ENCODE results near the gene CCSER1. TPM values are rescaled to one million over a fixed set of nuclear protein-coding genes. Genes with fewer than 3 reads are reported as not detected.
"Not testable (repeated sequence)": the region's sequence is repeated elsewhere in the genome, so short reads cannot be mapped to it uniquely, and the experiment has no call there.

Gene CCSER1
- total RNA-seq, 1 experiment from 2014 or later, result 10.1 TPM

GRCh38 chr4:91094220-91094619, 967.0 kb downstream of the CCSER1 start:
- DNase-seq; H3K9me3 ChIP-seq (replicated peaks); H3K4me1 ChIP-seq; H3K27me3 ChIP-seq; H3K27ac ChIP-seq; H3K36me3 ChIP-seq; H3K4me3 ChIP-seq: not testable (repeated sequence)

- Histone ChIP-seq H3K27ac (no peak overlapping the region), H3K4me3 (no peak overlapping the region), H3K36me3 (no peaks in the 10 kb centered on the region), H3K9me3 (replicated peaks) (no peaks in the 10 kb centered on the region), H3K27me3 (no peaks in the 10 kb centered on the region), H3K4me1 (no peaks in the 10 kb centered on the region)
- no peak for DNase-seq
Measured at GRCh38 chr4:91099666-91100065, 972.5 kb downstream of the CCSER1 start.

GRCh38 chr4:91108751-91109150, 981.6 kb downstream of the CCSER1 start:
- no peak for DNase-seq
- no peak overlapping the region for H3K4me3 ChIP-seq
- H3K4me1 ChIP-seq, result no peaks in the 10 kb centered on the region
- H3K36me3 ChIP-seq, result no peaks in the 10 kb centered on the region
- no peaks in the 10 kb centered on the region for H3K27me3 ChIP-seq
- no peak overlapping the region for H3K27ac ChIP-seq
- H3K9me3 ChIP-seq (replicated peaks), result no peaks in the 10 kb centered on the region

- no peaks in the 10 kb centered on the region for H3K9me3 ChIP-seq (replicated peaks)
- no peaks in the 10 kb centered on the region for H3K27me3 ChIP-seq
- H3K4me1 ChIP-seq, result no peaks in the 10 kb centered on the region
- H3K27ac ChIP-seq, result no peak overlapping the region
- no peaks in the 10 kb centered on the region for H3K36me3 ChIP-seq
- no peak for DNase-seq
- no peak overlapping the region for H3K4me3 ChIP-seq
Measured at GRCh38 chr4:91111556-91111955, 984.4 kb downstream of the CCSER1 start.

- no peaks in the 10 kb centered on the region for H3K9me3 ChIP-seq (replicated peaks)
- H3K27me3 ChIP-seq, result no peaks in the 10 kb centered on the region
- H3K36me3 ChIP-seq, result no peaks in the 10 kb centered on the region
- no peak overlapping the region for H3K4me3 ChIP-seq
- H3K27ac ChIP-seq, result no peak overlapping the region
- peak in 1 of 2 experiments; percentile 62 for DNase-seq
- H3K4me1 ChIP-seq, result no peaks in the 10 kb centered on the region
Measured at GRCh38 chr4:91113130-91113706, 986.0 kb downstream of the CCSER1 start.

- Histone ChIP-seq H3K9me3 (replicated peaks) (no peaks in the 10 kb centered on the region), H3K27ac (no peak overlapping the region), H3K4me3 (no peak overlapping the region), H3K4me1 (no peaks in the 10 kb centered on the region), H3K27me3 (no peaks in the 10 kb centered on the region), H3K36me3 (no peaks in the 10 kb centered on the region)
- no peak for DNase-seq
Measured at GRCh38 chr4:91114386-91114785, 987.2 kb downstream of the CCSER1 start.

GRCh38 chr4:91116861-91117260, 989.7 kb downstream of the CCSER1 start:
- Histone ChIP-seq H3K36me3 (no peaks in the 10 kb centered on the region), H3K27me3 (no peaks in the 10 kb centered on the region), H3K4me3 (no peak overlapping the region), H3K9me3 (replicated peaks) (no peaks in the 10 kb centered on the region), H3K27ac (no peak overlapping the region), H3K4me1 (no peaks in the 10 kb centered on the region)
- peak in 1 of 2 experiments; percentile 47 for DNase-seq

- H3K4me1 ChIP-seq, result no peaks in the 10 kb centered on the region
- no peaks in the 10 kb centered on the region for H3K9me3 ChIP-seq (replicated peaks)
- H3K27me3 ChIP-seq, result no peaks in the 10 kb centered on the region
- DNase-seq, result no peak
- H3K27ac ChIP-seq, result no peak overlapping the region
- no peaks in the 10 kb centered on the region for H3K36me3 ChIP-seq
- H3K4me3 ChIP-seq, result no peak overlapping the region
Measured at GRCh38 chr4:91118597-91118996, 991.4 kb downstream of the CCSER1 start.

- Histone ChIP-seq H3K36me3 (no peaks in the 10 kb centered on the region), H3K4me3 (no peak overlapping the region), H3K27me3 (no peaks in the 10 kb centered on the region), H3K27ac (no peak overlapping the region), H3K4me1 (no peaks in the 10 kb centered on the region), H3K9me3 (replicated peaks) (no peaks in the 10 kb centered on the region)
- DNase-seq, result no peak
Measured at GRCh38 chr4:91123742-91124141, 996.5 kb downstream of the CCSER1 start.

GRCh38 chr4:91127192-91127591, 1000.0 kb downstream of the CCSER1 start:
- no peaks in the 10 kb centered on the region for H3K36me3 ChIP-seq
- H3K27me3 ChIP-seq, result no peaks in the 10 kb centered on the region
- DNase-seq, result no peak
- no peak overlapping the region for H3K27ac ChIP-seq
- H3K4me3 ChIP-seq, result no peak overlapping the region
- H3K4me1 ChIP-seq, result no peaks in the 10 kb centered on the region
- H3K9me3 ChIP-seq (replicated peaks), result no peaks in the 10 kb centered on the region

- no peaks in the 10 kb centered on the region for H3K36me3 ChIP-seq
- H3K4me1 ChIP-seq, result no peaks in the 10 kb centered on the region
- DNase-seq, result no peak
- no peak overlapping the region for H3K4me3 ChIP-seq
- H3K9me3 ChIP-seq (replicated peaks), result no peaks in the 10 kb centered on the region
- H3K27ac ChIP-seq, result no peak overlapping the region
- no peaks in the 10 kb centered on the region for H3K27me3 ChIP-seq
Measured at GRCh38 chr4:91127831-91128230, 1000.6 kb downstream of the CCSER1 start.

GRCh38 chr4:91128519-91128918, 1001.3 kb downstream of the CCSER1 start:
- no peak overlapping the region for H3K4me3 ChIP-seq
- no peak overlapping the region for H3K27ac ChIP-seq
- H3K27me3 ChIP-seq, result no peaks in the 10 kb centered on the region
- no peaks in the 10 kb centered on the region for H3K36me3 ChIP-seq
- no peaks in the 10 kb centered on the region for H3K4me1 ChIP-seq
- H3K9me3 ChIP-seq (replicated peaks), result no peaks in the 10 kb centered on the region
- no peak for DNase-seq

- H3K27me3 ChIP-seq, result no peaks in the 10 kb centered on the region
- peak in 1 of 2 experiments; percentile 7 for DNase-seq
- no peaks in the 10 kb centered on the region for H3K36me3 ChIP-seq
- H3K27ac ChIP-seq, result no peak overlapping the region
- H3K4me3 ChIP-seq, result no peak overlapping the region
- H3K4me1 ChIP-seq, result no peaks in the 10 kb centered on the region
- H3K9me3 ChIP-seq (replicated peaks), result no peaks in the 10 kb centered on the region
Measured at GRCh38 chr4:91147067-91147466, 1019.9 kb downstream of the CCSER1 start.

- not testable (repeated sequence) for H3K36me3 ChIP-seq; H3K9me3 ChIP-seq (replicated peaks); H3K27ac ChIP-seq; DNase-seq; H3K4me1 ChIP-seq; H3K27me3 ChIP-seq; H3K4me3 ChIP-seq
Measured at GRCh38 chr4:91154041-91154440, 1026.8 kb downstream of the CCSER1 start.

GRCh38 chr4:91167864-91168653, 1040.9 kb downstream of the CCSER1 start:
- not testable (repeated sequence) for H3K36me3 ChIP-seq; H3K9me3 ChIP-seq (replicated peaks); H3K4me3 ChIP-seq

GRCh38 chr4:91170768-91171167, 1043.6 kb downstream of the CCSER1 start:
- no peak overlapping the region for H3K27ac ChIP-seq

More at GRCh38 chr4:91167864-91168653, 1040.9 kb downstream of the CCSER1 start:
- DNase-seq, H3K4me1 ChIP-seq, H3K27ac ChIP-seq, H3K27me3 ChIP-seq: not testable (repeated sequence)

More at GRCh38 chr4:91170768-91171167, 1043.6 kb downstream of the CCSER1 start:
- no peaks in the 10 kb centered on the region for H3K4me1 ChIP-seq
- H3K9me3 ChIP-seq (replicated peaks), result peaks cover 3% of the 10 kb centered on the region; the same call in 1 of the 2 replicates
- H3K4me3 ChIP-seq, result no peak overlapping the region
- no peak for DNase-seq
- H3K27me3 ChIP-seq, result no peaks in the 10 kb centered on the region
- H3K36me3 ChIP-seq, result no peaks in the 10 kb centered on the region

Data from SJCRH30 (cell line).